Breast epithelium (tissue), 3 donors: ENCODE results near the gene BZW2.

Source experiments
- CTCF ChIP-seq, 3 donors: fragments of 450-650 bp; IDR thresholded peaks; one replicate each; pipeline ENCODE4 v1.5.1; 2016 to 2017; ENCODE audit warnings: antibody characterized with exemption in 3 of 3, mild to moderate bottlenecking in 3 of 3, moderate library complexity in 3 of 3
- POLR2AphosphoS5 ChIP-seq, 3 donors: sonication (generic); formaldehyde crosslinking; IDR thresholded peaks; one replicate each; pipeline ENCODE4 v1.6.1; 2017; ENCODE audit warnings: antibody characterized with exemption in 3 of 3

DNA sequence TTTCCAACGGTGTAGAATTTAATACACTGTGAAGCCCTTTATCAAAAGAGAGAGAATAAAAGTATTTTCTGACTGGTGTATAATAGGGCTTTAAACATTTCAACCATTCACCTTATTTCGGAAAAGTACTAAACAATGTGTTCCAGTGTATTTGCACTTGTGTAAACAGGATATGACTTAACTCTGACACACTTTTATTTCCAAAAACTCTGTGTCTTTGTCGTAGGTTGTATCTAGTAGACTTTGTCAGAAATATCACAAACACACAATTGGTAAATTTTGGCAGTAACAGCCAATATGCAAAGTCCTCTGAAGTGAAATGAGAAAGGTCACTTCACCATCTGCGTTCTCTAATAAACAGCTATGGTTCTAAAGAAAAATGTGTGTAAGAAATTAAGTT lies 97.3 kb downstream of the BZW2 start:
- TF ChIP-seq POLR2AphosphoS5 (IDR thresholded peaks at IDR 0.05) (no peak), CTCF (IDR thresholded peaks at IDR 0.05) (no peak)
